PC-3 (cell line): ENCODE data around the gene STK39.

Experiments
- CTCF ChIP-seq: fragments of 300-600 bp; sonication (generic); conservative IDR thresholded peaks from 2 replicates; pipeline ENCODE4 v1.5.1; 2017; ENCODE audit warnings: antibody characterized with exemption, low read depth, mild to moderate bottlenecking, low read length
- EZH2 ChIP-seq: fragments of 300-600 bp; sonication (generic); IDR thresholded peaks from one replicate; pipeline ENCODE4 v1.6.1; 2017; ENCODE audit warnings: antibody characterized with exemption, mild to moderate bottlenecking, low read length; ENCODE audit not compliant: unreplicated experiment
- EZH2phosphoT487 ChIP-seq: fragments of 300-600 bp; sonication (generic); IDR thresholded peaks from 2 replicates; pipeline ENCODE4 v1.6.1; 2018; ENCODE audit warnings: mild to moderate bottlenecking, antibody characterized with exemption, low read length, borderline replicate concordance

- TF ChIP-seq EZH2 (no peak), CTCF (no peak), EZH2phosphoT487 (no peak)
Observed at GRCh38 chr2:168224346-168224745, 23.0 kb downstream of the STK39 start.
